Natural killer cell (primary cell): Measurements from ENCODE around the gene SIK3. TPM values are rescaled to one million over a fixed set of nuclear protein-coding genes. Genes with fewer than 3 reads are reported as not detected.

ENCODE experiments used
- ATAC-seq, 3 donors: fragments of 150-1000 bp in 2 of 3; fragments of 200-7000 bp in 1 of 3; cut with Tn5 transposase; 1 replicate in 1 of 3; 2 replicates in 2 of 3; pipeline ENCODE4 v1.10.0; 2021; ENCODE audit warnings: mild to moderate bottlenecking in 2 of 3, moderate library complexity in 2 of 3
- DNase-seq, 2 donors: peaks; one replicate each; pipeline versions ENCODE4 v3.0.0 to v3.0.0-alpha.2; 2013 to 2021; ENCODE audit warnings: mixed read lengths in 1 of 2
- H3K27ac ChIP-seq: one replicate; pipeline ENCODE4 v1.5.1; 2013; ENCODE audit warnings: mild to moderate bottlenecking, low read length
- H3K27me3 ChIP-seq: one replicate; pipeline ENCODE4 v1.6.1; 2013; ENCODE audit warnings: low read length; ENCODE audit not compliant: control insufficient read depth, insufficient read depth
- H3K36me3 ChIP-seq: one replicate; pipeline ENCODE4 v1.6.1; 2013; ENCODE audit warnings: low read length; ENCODE audit not compliant: control insufficient read depth, insufficient read depth
- H3K4me1 ChIP-seq: one replicate; pipeline ENCODE4 v1.6.1; 2013; ENCODE audit warnings: low read length; ENCODE audit not compliant: control insufficient read depth, insufficient read depth
- H3K4me3 ChIP-seq: one replicate; pipeline ENCODE4 v1.5.1; 2013; ENCODE audit warnings: low read length
- H3K9me3 ChIP-seq: one replicate; pipeline ENCODE4 v1.6.1; 2013; ENCODE audit warnings: low read length; ENCODE audit not compliant: control insufficient read depth, insufficient read depth
- H3K27ac Mint-ChIP-seq, 2 donors: one replicate each; pipeline ENCODE4 v1.8.0; 2022; ENCODE audit warnings: mild to moderate bottlenecking in 2 of 2, mixed read lengths in 2 of 2, moderate library complexity in 1 of 2
- H3K27me3 Mint-ChIP-seq, 2 donors: one replicate each; pipeline ENCODE4 v1.8.0; 2022; ENCODE audit warnings: low read depth in 2 of 2, mixed read lengths in 2 of 2
- H3K36me3 Mint-ChIP-seq: one replicate; pipeline ENCODE4 v1.8.0; 2022; ENCODE audit warnings: mixed read lengths
- H3K4me1 Mint-ChIP-seq, 2 donors: one replicate each; pipeline ENCODE4 v1.8.0; 2022; ENCODE audit warnings: mixed read lengths in 2 of 2
- H3K4me3 Mint-ChIP-seq: one replicate; pipeline ENCODE4 v1.8.0; 2022; ENCODE audit warnings: mild to moderate bottlenecking, moderate library complexity, mixed read lengths
- H3K9me3 Mint-ChIP-seq, 2 donors: one replicate each; pipeline ENCODE4 v1.8.0; 2022; ENCODE audit warnings: mixed read lengths in 2 of 2
- CTCF ChIP-seq: fragments of 200-600 bp; IDR thresholded peaks from one replicate; pipeline ENCODE4 v1.8.0; 2022; ENCODE audit warnings: antibody characterized with exemption
- WGBS: methylation state at CpG from one replicate; pipeline ENCODE4 v1.1.7; 2013; ENCODE audit warnings: missing lambda C conversion rate; ENCODE audit not compliant: insufficient coverage; 5-methylcytosine and 5-hydroxymethylcytosine counted together
- intact Hi-C: fragments of 100-400 bp; cut with micrococcal nuclease; formaldehyde crosslinking; loops from one replicate; pipeline ENCODE4 v1.14.2; 2022
- total RNA-seq, 4 donors: library from RNA; stranded (reverse); fragments of 120-200 nt in 1 of 4; gene quantifications; one replicate each; pipeline versions ENCODE4 v1.2.3 to v1.2.4, GENCODE V29; 2013 to 2022

Gene SIK3
- total RNA-seq, 3 donors from 2014 or later (not counting 1 experiment from before 2014, with no cell fraction given) = 71.6 to 120 (median 119) TPM

- no peaks in the 10 kb centered on the region for H3K4me1 ChIP-seq
- WGBS = 95% methylated on average over 1 of the region's 1 CpG
- no peaks in the 10 kb centered on the region for H3K27me3 Mint-ChIP-seq
- no peak for TF ChIP-seq CTCF
- no peak overlapping the region for H3K27ac ChIP-seq
- peaks cover 15% of the 10 kb centered on the region for H3K36me3 Mint-ChIP-seq
- H3K9me3 ChIP-seq = no peaks in the 10 kb centered on the region
- no peaks in the 10 kb centered on the region for H3K4me1 Mint-ChIP-seq
- H3K4me3 Mint-ChIP-seq = no peak overlapping the region
- intact Hi-C loops = no loop called here
- H3K36me3 ChIP-seq = peaks cover 90% of the 10 kb centered on the region
- H3K27ac Mint-ChIP-seq = peak overlapping the region in 1 of 2 donors; percentile 49
- no peaks in the 10 kb centered on the region for H3K9me3 Mint-ChIP-seq
- DNase-seq (no peak), ATAC-seq (no peak)
- no peaks in the 10 kb centered on the region for H3K27me3 ChIP-seq
- no peak overlapping the region for H3K4me3 ChIP-seq
These were observed 232.5 kb downstream of the SIK3 start for GRCh38 chr11:116865696-116866095.

- H3K4me3 Mint-ChIP-seq = no peak overlapping the region
- H3K27ac ChIP-seq = no peak overlapping the region
- peaks cover 86% of the 10 kb centered on the region for H3K36me3 ChIP-seq
- H3K4me1 Mint-ChIP-seq = no peaks in the 10 kb centered on the region
- DNase-seq (no peak), ATAC-seq (no peak)
- intact Hi-C loops = no loop called here
- no peaks in the 10 kb centered on the region for H3K27me3 Mint-ChIP-seq
- 97% methylated on average over 5 of the region's 5 CpGs for WGBS
- peaks cover 17% of the 10 kb centered on the region for H3K36me3 Mint-ChIP-seq
- no peak overlapping the region for H3K4me3 ChIP-seq
- H3K27me3 ChIP-seq = no peaks in the 10 kb centered on the region
- no peak overlapping the region for H3K27ac Mint-ChIP-seq
- H3K9me3 Mint-ChIP-seq = no peaks in the 10 kb centered on the region
- TF ChIP-seq CTCF = no peak
- H3K4me1 ChIP-seq = no peaks in the 10 kb centered on the region
- H3K9me3 ChIP-seq = no peaks in the 10 kb centered on the region
These were observed 233.7 kb downstream of the SIK3 start for GRCh38 chr11:116864531-116864930.

GRCh38 chr11:116862951-116863350, 235.3 kb downstream of the SIK3 start:
- 92% methylated on average over 2 of the region's 3 CpGs for WGBS
- no peak for ATAC-seq
- H3K27ac Mint-ChIP-seq = no peak overlapping the region
- H3K9me3 ChIP-seq = no peaks in the 10 kb centered on the region
- no peaks in the 10 kb centered on the region for H3K4me1 Mint-ChIP-seq
- H3K36me3 Mint-ChIP-seq = peaks cover 23% of the 10 kb centered on the region
- H3K4me3 ChIP-seq = no peak overlapping the region
- TF ChIP-seq CTCF = no peak
- H3K9me3 Mint-ChIP-seq = no peaks in the 10 kb centered on the region
- H3K27me3 ChIP-seq = no peaks in the 10 kb centered on the region
- no peak for DNase-seq
- peaks cover 85% of the 10 kb centered on the region for H3K36me3 ChIP-seq
- H3K4me1 ChIP-seq = no peaks in the 10 kb centered on the region
- H3K27ac ChIP-seq = no peak overlapping the region
- H3K27me3 Mint-ChIP-seq = no peaks in the 10 kb centered on the region
- no peak overlapping the region for H3K4me3 Mint-ChIP-seq
- intact Hi-C loops = no loop called here

- Histone ChIP-seq H3K36me3 (peaks cover 85% of the 10 kb centered on the region), H3K9me3 (no peaks in the 10 kb centered on the region), H3K27me3 (no peaks in the 10 kb centered on the region), H3K27ac (no peak overlapping the region), H3K4me1 (no peaks in the 10 kb centered on the region), H3K4me3 (no peak overlapping the region)
- Mint-ChIP-seq H3K36me3 (peaks cover 18% of the 10 kb centered on the region), H3K9me3 (no peaks in the 10 kb centered on the region), H3K27ac (no peak overlapping the region), H3K27me3 (no peaks in the 10 kb centered on the region), H3K4me1 (peaks cover 0 to under 1% of the 10 kb centered on the region in 2 donors), H3K4me3 (no peak overlapping the region)
- ATAC-seq (no peak), DNase-seq (no peak)
- intact Hi-C loops = no loop called here
- WGBS = 98% methylated on average over 3 of the region's 3 CpGs
- no peak for TF ChIP-seq CTCF
These were observed 236.0 kb downstream of the SIK3 start for GRCh38 chr11:116862185-116862584.
